Astrocyte of the spinal cord (primary cell): ENCODE results near the gene UBAC2.

Source experiments
- DNase-seq: peaks from one replicate; pipeline ENCODE4 v3.0.0; 2011; ENCODE audit warnings: low read depth, low spot score
- H3K4me3 ChIP-seq: 2 replicates; pipeline ENCODE4 v1.5.1; 2011; ENCODE audit warnings: low read depth, mild to moderate bottlenecking, low read length, moderate library complexity
- in situ Hi-C: cut with HindIII; loops from 2 replicates; pipeline ENCODE4 v1.10.0; 2017; ENCODE audit warnings: low sequenced_read_pairs
- TF ChIP-seq, protein P1 (sequence below): IDR thresholded peaks from 2 replicates; pipeline ENCODE4 v1.5.1; 2012; ENCODE audit warnings: low read depth, mild to moderate bottlenecking, low read length, inconsistent platforms

UBAC2 gene

DNA sequence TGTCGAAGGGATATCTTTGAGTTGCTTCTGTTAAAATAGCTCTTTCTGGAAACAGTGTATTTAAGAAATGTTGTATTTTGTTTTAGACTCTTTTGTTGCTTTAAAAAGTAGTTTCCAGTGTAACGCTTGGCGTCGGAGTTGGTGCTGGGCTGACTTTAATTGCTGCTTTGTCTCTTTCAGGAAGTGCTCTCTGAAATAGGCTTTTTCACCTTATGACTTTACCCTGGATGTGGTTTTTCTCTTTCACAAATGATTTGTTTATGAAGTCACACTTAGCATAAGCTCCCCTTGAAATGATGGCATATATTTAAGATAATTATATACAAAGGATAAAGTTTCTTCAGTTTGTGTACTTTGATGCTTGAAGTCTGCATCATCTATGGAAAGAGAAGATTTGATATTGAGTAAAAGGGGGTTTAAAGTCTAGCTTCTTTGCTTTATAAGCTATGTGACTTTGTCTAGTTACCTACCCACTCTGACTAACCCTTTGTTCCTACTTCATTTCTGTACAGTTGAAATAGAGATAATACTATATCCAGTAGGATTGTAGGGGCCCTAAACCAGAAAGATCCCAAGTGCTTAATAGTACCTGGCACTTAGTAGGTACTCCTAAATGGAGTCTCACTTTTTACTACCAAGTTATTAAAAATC, 57.7 kb downstream of the UBAC2 start, which contains the start of gene GPR18:
Gene GPR18 (minus strand): TSS at position 170 of the 651 bp plus-strand sequence. CDS start 2,507 bp downstream, outside the sequence.
- H3K4me3 ChIP-seq, result no peak within 1 kb of the TSS
- DNase-seq, result no peak
- TF ChIP-seq, protein P1, sequence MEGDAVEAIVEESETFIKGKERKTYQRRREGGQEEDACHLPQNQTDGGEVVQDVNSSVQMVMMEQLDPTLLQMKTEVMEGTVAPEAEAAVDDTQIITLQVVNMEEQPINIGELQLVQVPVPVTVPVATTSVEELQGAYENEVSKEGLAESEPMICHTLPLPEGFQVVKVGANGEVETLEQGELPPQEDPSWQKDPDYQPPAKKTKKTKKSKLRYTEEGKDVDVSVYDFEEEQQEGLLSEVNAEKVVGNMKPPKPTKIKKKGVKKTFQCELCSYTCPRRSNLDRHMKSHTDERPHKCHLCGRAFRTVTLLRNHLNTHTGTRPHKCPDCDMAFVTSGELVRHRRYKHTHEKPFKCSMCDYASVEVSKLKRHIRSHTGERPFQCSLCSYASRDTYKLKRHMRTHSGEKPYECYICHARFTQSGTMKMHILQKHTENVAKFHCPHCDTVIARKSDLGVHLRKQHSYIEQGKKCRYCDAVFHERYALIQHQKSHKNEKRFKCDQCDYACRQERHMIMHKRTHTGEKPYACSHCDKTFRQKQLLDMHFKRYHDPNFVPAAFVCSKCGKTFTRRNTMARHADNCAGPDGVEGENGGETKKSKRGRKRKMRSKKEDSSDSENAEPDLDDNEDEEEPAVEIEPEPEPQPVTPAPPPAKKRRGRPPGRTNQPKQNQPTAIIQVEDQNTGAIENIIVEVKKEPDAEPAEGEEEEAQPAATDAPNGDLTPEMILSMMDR, result no peak
- in situ Hi-C loops, result no loop called here

DNA sequence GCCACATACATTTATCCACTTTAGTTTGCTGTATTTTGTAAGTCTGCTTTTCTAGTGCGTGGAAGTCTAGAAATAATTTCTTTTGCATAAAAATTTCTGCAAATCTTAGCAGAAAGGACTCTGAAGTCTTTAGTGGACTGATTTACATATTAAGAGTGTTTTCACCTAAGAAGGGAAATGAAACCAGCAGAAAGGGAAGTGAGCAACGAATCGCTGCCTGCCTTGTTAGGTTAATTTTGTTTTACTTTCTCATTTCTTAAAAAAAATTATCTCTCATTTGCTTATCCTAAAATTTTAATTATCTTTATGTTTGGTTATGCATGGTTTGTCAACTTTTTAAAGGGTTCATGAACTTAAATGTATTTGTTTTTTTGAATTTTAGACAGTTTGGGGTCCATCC, 58.3 kb downstream of the UBAC2 start:
- TF ChIP-seq, protein P1, result no peak
- H3K4me3 ChIP-seq, result no peak overlapping the region
- no peak for DNase-seq
- in situ Hi-C loops, result no loop called here

DNA sequence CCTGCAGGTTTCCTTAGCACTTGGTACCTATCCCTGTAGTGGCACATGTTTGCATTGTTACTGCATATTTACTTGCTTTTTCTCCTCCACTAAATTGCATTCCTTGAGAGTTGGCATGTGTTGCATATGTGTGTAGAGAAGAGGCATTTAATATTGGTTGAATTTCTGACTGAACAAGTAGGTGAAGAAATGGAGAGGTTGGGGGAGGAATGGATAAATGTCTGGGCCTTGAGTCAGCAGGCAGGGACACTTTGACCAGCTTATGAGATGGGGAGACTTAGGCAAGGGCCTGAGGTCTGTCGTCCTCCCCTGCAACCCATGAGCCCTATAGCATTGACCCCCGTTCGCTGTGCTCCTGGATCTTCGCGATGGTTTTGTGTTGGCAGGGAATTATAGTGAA, 59.6 kb downstream of the UBAC2 start:
- in situ Hi-C loops, result no loop called here
- no peak for DNase-seq
- H3K4me3 ChIP-seq, result no peak overlapping the region
- TF ChIP-seq, protein P1, result no peak

DNA sequence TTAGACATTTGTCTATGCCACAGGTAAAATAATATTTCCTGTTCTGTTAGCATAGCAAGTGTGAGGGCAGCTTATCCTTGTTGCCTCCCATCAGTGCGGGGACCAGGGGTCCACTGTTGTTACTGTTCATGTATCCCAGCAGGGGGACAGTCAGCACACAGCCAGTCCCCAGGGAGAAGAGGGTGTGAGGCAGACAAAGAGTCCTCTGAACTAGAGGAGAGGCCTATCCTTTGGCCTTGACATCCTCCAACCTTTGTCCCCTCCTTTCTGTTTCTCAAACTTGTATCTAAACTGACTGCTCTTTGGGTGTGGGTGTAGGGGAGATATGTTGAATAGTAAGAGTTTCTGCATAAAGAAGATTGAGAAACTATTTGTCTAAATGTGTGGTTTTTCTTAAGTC, 60.4 kb downstream of the UBAC2 start:
- no peak overlapping the region for H3K4me3 ChIP-seq
- TF ChIP-seq, protein P1, result no peak
- no peak for DNase-seq
- in situ Hi-C loops, result no loop called here

DNA sequence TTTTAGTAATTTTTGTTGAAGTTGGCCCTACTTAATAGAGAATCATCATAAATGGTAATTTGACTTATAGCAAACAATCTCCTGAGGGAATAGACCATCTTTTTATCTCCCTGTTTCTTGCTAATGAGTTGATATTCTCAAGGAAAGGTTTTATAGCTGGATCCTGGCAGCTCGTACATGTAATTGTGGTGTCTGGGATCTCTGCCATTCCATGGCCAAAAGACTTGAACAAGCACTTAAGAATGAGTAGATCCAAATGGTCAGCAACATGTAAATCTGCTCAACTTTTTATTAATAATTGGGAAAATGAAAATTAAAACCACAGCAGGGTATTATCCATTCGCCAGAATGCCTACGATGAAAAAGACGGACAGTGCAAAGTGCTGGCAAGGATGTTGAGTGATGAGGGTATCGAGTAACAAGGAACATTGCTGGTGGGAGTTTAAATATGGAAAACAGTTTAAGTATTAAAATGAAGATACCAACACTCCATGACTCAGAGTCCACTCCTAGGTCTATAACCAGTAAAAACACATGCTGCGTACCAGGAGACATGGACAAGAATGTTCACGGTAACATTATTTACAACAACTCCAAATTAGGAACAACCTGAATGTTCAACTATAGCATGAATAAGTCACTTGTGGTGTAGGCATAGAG, 62.6 kb downstream of the UBAC2 start:
- in situ Hi-C loops, result no loop called here
- TF ChIP-seq, protein P1, result no peak
- no peak for DNase-seq
- H3K4me3 ChIP-seq, result no peak overlapping the region

DNA sequence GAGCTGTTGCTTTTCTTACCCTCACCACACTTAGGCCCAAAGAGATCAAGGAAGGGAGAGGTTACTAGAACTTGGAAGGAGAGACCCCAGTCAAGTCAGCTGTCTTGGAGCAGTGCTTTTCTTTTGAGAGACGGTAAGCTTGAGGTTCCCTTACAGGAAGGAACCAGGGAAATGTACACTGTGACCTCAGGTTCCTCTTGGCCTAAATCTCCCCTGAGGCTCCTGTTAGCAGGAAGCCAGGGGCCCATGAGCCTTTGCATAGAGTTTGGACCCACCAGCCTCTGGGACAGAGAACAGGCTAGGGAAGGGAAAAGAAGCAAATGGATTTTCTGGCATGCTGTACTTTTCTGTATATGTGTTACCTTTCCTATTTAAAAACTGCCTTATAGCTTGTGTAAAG, 63.4 kb downstream of the UBAC2 start:
- TF ChIP-seq, protein P1, result no peak
- H3K4me3 ChIP-seq, result no peak overlapping the region
- in situ Hi-C loops, result no loop called here
- DNase-seq, result no peak
